OCI-M2 (cell line): Measurements from ENCODE around the gene PTPRD.

Experiments used
- DNase-seq: peaks from one replicate; lab custom pipeline; 2025; ENCODE audit not compliant: unreplicated experiment; lab: John Stamatoyannopoulos, UW

PTPRD gene

DNA sequence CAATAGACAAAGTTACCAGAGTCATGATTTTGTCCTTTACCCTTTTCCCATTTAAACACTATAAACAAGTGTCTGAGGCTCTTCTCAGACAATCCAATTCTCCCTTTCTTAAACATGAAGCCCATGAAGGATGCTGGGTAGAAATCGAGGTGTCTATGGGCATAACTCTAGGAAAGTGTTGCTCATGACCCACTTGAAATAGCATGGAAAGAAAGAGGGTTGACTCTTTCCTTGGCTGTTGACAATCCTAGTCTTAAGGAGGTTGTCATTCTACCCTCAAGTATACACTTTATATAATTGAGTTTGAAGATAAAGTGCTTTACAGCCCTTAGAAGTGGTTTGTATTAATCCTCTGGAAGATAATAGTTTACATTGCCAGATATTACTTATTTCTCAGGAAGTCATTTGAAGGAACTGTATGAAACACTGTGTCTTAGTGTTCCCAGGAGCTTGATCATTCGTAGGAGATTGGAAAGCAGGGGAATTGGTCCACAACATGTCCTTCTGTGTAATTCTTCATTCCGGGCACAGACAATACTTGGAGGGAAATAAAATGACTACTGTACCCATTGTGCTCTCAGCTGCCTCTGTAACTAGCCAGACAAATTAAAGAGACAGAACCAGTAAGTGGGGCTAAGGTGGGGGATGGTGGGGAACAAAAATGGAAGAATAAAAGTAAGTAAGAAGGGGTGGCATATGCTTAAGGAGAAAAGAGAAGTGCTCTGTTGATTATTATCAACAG lies 1734.9 kb downstream of the PTPRD start:
- DNase-seq, result no peak

DNA sequence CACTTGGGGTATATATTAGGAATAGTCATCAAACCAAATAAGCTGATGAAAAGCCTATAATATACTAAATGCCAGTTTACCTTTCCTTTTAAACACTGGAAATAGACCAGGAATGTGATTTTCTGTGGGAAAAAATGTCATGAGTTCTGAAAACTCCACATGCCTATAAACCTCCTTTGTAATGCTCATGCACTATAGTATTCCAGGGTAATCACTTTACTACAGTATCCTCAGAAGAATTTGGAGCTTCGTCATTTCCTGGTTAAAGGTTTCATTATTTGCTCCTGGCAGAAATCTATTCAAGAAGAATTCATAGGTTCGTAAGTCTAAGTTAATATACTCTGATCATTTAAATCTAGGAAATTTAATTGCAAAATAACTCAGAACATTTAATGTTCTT lies 1736.5 kb downstream of the PTPRD start:
- DNase-seq, result no peak

DNA sequence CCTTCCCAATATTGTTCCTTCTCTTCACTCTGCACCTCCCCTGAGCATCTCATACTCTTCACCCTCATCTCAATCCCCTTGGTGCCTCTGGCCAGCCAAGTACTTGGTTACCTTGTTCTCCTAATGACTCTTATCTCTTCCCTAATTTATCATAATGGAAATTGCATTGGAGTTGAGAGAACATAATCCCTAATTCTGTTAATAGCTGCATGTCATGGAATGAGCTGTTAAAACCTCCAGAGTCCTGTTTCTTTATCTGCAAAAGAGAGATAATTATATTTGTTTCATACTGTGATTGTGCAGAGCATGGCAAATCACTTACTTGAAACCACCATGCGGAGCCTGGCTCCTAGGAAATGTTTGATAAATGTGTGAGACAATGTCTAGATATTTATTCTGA lies 1738.3 kb downstream of the PTPRD start:
- DNase-seq, result no peak

DNA sequence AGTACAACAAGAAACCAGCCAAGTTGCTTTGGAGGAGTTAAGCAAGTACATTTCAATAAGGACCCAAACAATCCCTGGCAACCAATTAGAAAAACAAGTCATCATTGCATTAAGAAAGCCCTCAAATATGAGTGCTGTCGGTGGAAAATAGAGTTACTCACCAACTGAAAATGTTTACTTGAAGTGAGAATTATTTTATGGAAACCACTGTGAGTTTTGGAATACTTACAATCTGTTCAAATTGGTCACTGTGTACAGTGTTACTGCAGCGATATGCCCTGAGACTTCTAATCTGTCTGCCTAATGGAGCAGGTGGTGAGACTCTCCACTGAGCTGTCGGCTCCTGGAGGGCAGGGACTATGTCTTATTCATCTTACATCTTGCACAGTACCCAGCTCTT lies 1740.0 kb downstream of the PTPRD start:
- no peak for DNase-seq

DNA sequence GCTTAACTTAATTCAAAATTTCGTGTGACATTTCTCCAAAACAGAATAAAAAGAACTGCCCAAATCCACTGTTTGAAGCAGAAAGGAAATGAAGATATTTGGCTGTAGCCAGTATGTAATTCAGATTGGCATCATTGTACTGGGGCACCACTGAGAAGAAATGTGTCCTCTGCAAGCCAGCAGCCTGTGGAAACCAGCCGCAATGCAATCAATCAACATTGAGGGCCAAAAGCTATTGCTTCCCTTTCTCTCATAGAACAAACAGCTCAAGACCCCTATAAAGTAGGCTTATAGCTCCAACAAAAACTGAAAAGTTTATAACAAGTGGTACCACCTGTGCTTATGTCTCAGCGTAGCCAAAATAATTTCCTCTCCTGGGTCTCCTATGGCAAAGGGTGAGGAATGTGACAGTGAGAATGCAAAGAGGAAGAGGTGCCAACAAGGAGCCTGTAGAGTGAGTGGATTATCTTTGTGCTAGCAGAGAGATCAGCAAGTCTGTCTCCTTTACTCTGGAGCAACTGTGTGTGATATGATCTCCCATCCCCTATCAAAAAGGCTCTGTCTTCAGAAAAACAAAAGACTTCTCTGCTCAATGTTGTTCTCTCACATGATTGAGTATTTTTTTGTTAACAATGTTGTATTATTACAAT lies 1740.9 kb downstream of the PTPRD start:
- DNase-seq, result no peak

DNA sequence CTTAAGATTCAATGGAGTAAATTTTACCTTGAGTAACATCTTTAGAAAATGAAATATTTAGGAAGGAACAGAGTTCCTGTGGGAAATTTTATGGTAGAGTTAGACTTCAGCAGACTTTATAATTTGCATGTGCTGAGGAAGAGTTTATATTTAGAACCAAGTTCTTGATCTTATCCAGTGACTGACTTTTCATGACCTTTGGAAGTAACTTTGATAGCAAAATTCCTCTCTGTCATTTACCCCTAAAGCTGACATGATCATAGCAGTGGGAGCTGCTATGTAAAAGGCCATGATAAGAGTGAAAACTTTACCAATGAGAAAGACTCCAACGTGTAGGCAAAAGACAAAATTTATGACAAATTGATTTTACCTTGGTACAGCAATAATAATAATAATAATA lies 1741.4 kb downstream of the PTPRD start:
- DNase-seq, result no peak

DNA sequence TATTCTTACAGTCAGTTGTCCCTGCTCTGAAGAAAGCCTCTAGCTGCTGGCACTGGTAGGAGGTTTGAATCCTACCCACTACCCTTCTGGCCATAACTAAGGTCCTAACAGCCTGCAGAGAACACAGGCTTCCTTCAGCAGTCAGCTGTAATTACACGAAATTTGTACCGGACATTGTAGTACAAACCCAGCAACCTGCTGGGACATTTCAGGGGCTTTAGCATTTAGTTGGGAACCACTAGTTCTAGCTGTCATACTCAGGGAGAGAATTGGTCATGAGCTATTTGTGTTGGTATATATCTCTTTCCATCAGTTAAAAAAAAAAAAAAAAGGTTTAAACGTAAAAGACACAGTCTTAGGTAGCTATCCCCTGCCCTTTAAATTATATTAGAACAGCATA lies 1743.0 kb downstream of the PTPRD start:
- no peak for DNase-seq

DNA sequence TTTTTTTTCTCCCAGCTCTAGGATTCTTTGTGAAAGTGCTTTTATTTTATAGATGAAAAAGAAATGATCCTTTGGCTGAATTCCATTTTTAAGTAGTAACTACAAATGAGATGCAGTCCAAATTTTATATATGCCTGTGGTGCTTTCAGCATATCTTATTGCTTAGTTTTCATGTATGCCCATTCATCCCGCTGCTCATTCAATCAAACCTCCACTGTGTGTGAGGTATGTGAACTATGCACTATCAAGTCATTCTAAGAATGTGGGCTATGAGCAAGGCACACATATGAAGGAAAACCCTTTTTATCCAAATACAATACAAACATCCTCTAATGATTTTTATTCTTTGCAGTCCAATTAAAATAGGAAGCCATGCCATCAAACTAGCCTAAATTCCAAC lies 1744.2 kb downstream of the PTPRD start:
- no peak for DNase-seq

DNA sequence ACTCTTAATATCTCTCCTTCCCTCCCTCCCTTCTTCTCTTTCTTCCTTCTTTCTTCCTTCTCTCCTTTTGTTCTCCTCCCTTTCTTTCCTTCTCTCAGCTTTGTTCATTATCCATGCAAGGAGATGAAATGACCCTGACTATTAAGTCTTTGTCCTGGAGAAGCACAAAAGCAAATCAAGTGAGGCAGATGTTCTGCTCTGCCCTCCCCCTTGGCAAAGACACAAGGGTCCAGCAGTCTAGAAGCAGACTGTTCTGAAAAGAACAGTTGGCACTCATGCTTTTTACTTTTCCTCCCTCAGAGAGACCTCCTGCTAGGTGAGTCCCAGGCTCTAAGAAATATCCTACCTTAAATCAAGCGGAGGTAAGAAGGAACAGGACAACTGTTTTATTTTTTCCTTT lies 1745.7 kb downstream of the PTPRD start:
- no peak for DNase-seq

DNA sequence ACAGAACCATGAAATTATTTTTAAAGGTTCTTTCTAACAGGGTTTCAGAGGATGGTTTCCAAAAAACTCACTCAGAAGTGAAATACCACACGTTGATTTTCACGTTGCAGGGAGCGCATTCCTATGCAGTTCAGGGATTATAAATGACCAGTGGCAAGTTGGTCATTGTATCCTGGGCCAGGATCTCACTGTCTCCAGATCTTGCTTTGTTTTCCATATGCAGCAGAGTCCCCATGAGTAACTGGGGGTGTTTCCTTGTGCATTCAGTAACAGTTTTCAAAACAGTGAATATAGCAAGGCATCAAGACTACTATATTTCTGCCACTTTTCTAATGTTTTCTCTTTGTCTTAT lies 1748.3 kb downstream of the PTPRD start:
- DNase-seq, result no peak

DNA sequence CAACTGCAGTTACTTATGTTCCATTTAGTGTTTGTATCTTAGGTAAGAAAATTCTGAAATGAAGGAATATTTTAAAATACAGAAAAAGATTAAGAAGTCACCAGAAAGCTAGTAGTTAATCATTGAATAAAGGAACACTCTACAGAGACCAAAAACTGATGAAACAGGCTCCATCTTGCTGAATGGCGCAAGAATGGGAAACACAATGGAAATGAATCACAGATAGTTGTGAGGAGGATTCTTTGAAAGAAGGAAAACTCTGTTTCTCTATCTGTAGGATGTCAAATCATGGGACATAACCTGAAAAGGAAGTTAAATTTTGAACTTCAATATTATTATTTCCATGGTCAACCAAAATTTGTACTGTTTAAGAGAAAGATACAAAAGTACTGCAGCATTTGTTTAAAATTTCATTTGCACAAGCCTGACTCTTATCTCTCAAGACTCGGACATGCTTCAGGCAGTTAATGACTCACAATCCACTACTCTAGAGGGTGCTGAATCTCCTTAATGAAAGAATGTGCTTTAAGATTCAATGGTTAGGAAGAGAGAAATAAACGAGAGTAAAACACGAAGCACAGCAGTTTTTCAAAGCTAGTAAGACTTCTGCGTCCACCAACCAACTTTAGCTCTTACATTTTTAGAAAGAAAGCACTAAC lies 1748.8 kb downstream of the PTPRD start:
- no peak for DNase-seq

DNA sequence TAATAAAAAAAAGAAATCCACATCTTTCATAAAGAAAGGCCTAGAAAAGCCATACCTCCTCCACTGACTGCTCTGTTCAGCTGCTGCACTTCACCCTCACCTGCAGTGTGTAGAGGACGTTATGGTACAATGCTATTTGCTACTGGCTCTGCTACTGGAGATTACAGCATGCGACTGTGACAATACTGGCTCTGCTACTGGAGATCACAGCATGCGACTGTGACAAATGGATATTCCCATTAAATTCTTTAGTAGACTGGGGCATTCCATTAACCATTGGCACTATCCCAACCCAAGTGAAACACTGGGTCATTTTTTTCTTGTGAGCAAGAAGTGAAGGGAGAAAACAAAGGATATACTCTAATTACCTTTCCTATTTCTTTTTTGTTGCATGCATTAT lies 1749.7 kb downstream of the PTPRD start:
- no peak for DNase-seq

DNA sequence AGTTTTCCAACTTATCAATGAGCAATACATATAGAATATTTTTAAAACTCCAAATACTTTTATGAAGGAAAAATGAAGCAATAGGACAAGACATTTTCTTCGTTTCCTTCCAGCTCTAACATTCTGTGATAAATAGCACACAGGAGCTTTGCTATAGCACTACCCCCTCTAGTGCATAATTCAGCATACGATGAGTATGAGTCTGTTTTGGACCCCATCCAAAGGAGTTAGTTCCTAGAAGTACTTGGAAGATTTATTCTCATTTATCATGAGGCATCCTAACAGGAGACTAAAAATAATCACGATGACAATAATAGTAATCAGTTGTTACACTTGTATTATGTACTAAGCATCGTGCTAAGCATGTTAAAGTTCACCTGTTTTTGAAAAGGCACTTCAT lies 1751.9 kb downstream of the PTPRD start:
- no peak for DNase-seq

DNA sequence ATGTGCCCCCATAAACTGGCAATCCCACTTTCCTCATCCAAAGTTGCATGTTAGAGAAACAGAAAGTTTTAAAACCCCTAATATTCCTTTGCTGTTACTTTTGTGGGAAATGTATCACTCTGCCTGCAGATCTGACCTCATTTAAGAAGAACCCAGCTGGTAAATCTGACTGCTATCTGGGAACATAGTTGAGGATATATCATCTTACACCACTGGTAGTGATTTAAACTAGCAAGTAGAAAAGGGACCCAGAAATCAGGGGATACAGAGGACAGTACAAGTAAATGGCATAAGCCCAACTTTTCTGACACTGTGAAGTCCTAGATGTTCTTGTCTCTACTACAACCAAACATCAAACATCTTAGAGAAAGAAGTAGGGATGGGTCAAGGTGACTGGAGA lies 1752.7 kb downstream of the PTPRD start:
- DNase-seq, result no peak

DNA sequence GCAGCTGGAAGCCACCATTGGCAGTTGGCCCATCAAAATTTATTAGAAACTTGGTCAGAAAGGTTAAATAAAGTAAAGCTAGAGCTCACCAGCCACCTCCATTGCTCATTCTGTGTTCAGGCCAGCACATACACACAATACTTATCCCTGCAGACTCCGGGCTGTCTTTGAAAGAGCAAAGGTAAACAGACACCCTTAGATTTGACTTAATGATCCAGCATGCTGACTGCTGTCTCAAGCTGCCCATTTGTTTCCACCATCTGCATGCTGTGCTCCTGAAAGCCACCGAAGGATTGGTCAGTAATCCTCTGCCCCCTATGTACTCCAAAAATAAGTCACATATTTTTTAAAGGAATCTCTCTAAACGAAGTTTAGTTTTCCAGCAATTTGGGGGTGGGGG lies 1753.4 kb downstream of the PTPRD start:
- DNase-seq, result no peak

DNA sequence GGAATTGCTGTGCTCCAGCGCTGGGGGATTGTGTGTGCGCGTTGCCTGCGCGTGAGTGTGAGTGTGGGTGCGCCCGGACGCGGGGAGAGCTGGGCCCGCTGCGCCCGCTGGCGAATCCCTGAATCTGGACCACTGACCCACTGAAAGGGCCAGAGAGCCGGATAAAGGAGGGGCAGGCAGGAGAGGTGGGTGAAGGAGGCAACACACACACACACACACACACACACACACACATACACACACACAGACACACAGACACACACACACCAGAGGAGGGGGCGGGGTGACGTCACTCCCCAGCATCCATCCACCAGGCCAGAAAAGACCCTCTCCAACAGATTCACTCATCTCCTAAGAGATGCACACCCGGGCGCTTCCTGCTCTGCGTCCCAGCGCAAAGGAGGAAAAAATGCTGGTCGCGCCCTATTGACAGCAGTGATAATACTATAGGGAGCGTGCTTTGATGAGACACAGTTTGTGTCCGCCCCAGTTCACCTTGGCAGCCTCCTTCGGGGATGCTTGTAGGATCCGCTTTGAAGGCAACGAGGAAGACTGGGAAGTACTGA lies 1754.1 kb downstream of the PTPRD start:
- no peak for DNase-seq

DNA sequence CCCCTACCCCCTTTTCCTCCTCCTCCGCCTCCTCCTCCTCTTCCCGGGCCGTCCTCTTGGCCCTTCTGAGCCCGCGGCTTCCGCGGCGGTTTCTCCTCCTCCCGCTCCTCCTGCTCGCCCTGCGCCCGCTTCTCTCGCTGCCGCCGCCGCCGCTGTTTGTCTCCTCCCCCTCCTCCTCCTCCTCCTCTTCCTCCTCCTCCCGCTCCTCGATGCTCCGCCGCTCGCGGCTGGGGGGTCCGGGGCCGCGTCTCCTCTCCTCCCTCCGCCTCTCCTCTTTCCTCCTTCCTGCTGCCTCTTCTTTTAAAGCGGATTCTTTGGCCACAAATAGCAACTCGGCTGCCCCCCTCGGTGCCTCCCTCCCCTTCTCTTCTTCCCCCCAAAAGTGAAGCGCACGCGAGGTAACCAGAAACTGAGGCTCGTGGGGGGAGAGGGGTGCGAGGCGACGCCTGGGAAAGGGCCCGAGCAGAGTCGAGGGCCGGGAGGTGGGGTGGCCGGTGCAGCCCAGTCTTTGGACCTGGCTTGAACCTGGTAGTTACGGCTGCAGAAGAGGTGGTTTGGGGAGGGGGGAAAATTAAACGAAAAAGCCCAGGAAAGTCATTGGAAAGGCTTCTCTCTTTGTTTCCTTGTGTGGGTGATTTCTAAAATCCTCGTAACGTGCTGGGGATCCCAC lies 1754.7 kb downstream of the PTPRD start:
- DNase-seq, result no peak

DNA sequence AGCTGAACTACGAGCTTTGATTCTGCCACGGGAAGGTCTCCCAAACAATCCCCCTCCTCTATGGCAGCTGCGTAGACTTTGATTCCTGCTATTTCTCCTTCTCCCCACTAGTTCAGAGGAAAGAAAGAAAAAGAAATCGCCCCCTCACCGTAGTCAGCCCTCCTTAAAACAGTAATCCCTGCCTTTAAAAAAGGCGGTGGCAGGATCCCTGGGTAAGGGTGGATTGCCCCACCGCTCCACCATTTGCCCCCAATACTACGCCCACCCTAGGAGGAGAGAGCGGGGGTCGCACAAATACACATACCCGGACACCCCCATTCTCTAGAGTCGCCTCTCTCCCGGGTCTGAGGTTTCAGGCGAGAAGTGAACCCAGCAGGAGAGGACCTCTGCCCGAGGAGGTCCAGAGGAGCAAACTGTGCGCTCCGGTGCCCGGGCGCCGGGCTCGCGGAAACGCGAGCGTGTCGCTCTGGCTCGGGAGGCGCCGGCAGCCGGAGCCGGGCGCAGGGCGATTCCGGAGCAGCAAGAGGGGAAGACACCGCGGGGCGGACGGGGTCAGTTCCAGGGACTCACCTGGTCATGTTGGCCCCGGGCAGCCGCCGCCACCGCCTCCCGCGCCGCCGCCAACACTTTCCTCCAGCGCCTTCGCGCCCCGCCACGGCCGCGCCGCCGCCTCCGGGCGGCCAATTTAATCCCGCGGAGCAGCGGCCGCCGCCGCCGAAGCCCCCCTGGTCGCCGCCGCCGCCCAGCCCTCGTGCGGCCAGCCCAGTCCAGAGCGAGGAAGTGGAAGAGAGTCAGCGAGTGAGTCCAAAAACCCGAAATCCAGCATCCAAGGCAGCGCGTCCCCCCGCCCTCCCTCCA lies 1755.5 kb downstream of the PTPRD start:
- no peak for DNase-seq

DNA sequence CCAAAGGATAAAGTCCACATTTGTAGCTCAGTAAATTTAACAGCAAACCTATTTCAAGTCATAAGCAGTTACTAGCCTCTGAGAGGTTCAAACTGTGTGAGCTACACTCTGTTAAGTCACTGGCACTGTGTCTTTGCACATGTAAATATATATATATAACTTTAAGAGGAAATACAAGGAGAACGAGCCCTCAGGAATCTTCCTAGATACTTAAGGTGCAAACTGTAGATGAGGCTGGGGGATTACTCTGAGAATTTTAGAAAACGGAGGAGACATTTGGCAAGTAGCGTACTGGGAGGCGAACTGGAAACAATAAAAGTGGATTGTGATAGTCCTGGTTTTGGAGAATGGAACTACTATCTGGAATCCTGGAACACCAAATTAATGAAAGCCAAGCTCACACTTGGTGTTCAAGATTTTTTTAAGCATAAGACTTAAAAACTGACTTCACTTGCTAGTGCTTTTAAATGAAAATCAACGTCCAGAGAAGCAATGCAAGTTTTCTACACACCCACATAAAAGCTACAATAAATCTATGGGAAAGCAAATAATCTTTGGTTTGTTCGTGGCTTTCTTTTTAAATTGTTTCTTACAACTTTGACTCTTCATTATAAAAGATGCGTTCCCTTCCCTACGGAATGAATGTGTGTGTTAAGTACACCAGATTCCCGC lies 1756.3 kb downstream of the PTPRD start:
- no peak for DNase-seq

DNA sequence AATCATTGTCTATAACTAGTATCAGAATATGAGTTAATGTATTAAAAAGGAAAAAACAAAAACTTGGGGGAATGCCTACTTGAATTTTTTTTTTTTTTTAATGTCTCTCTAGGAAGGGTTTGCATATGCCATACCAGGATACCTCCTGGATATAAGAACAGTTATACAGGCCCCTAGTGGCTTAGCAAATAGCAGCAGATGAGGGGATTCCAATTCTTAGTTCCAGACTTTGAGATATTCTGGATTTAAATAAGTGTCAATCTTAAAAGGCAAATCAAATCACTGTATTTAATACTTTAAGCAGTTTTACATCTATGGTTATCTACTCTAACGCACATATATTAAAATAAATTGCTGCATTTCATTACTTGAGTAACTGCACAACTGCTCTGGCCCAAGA lies 1757.8 kb downstream of the PTPRD start:
- DNase-seq, result no peak
